Measurements from ENCODE around the gene PRR11. TPM values are rescaled to one million over a fixed set of nuclear protein-coding genes. Genes with fewer than 3 reads are reported as not detected.

Gene PRR11
- total and polyA plus RNA-seq, 2 of the 8 experiments (the other 6 are each of a cell fraction or from before 2014, with no cell fraction given), result 32.7 to 83.0 TPM

DNA sequence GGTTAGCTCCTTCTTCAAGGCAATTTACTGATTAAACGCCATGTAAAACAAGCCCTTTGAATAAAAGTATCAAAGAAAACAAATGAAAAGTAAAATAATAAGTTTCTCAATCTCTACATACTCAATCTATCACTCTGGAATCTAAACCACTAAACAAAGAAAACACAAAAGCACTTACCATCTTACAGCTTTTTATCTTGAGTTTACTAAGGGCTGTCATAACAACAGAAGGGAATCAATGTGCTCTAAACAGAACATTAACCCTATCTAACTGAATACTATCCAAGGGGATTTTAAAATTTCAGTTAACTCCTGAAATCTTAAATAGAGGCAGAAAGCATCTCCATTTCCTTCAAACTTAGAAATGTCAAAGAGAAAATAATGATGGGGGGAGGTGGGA is 4.0 kb upstream of the PRR11 start (continued):
- TF ChIP-seq, protein P1, sequence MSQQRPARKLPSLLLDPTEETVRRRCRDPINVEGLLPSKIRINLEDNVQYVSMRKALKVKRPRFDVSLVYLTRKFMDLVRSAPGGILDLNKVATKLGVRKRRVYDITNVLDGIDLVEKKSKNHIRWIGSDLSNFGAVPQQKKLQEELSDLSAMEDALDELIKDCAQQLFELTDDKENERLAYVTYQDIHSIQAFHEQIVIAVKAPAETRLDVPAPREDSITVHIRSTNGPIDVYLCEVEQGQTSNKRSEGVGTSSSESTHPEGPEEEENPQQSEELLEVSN (IDR thresholded peaks at IDR 0.05), result no peak

Data from H1 (cell line).